PFSK-1 (cell line): ENCODE measurements around the gene ERC1.

Experiments used
- FOXP2 ChIP-seq: optimal IDR thresholded peaks from 2 replicates; pipeline ENCODE3; 2011; ENCODE audit warnings: borderline replicate concordance, control low read depth, inconsistent platforms; ENCODE audit not compliant: insufficient read depth; ENCODE audit errors: extremely low read length, extremely low read depth
- POLR2AphosphoS5 ChIP-seq: IDR thresholded peaks from 2 replicates; pipeline ENCODE4 v1.6.1; 2012; ENCODE audit warnings: low read depth, mild to moderate bottlenecking, control low read depth, low read length, moderate library complexity
- SIN3A ChIP-seq: IDR thresholded peaks from 2 replicates; pipeline ENCODE4 v1.6.1; 2012; ENCODE audit warnings: mild to moderate bottlenecking, low read length, moderate library complexity, borderline replicate concordance; ENCODE audit not compliant: insufficient read depth
- TAF1 ChIP-seq: IDR thresholded peaks from 2 replicates; pipeline ENCODE4 v1.6.1; 2012; ENCODE audit warnings: low read length, control low read depth, borderline replicate concordance; ENCODE audit not compliant: insufficient read depth
- TF ChIP-seq, protein P1 (sequence below), 2 experiments: IDR thresholded peaks; 2 replicates each; pipeline versions ENCODE4 v1.6.1 to v1.8.0; 2011 to 2012; ENCODE audit warnings: low read depth in 2 of 2, low read length in 2 of 2, control low read depth in 1 of 2, inconsistent platforms in 1 of 2, mild to moderate bottlenecking in 1 of 2, moderate library complexity in 1 of 2; ENCODE audit not compliant: insufficient read depth in 1 of 2

Gene ERC1

DNA sequence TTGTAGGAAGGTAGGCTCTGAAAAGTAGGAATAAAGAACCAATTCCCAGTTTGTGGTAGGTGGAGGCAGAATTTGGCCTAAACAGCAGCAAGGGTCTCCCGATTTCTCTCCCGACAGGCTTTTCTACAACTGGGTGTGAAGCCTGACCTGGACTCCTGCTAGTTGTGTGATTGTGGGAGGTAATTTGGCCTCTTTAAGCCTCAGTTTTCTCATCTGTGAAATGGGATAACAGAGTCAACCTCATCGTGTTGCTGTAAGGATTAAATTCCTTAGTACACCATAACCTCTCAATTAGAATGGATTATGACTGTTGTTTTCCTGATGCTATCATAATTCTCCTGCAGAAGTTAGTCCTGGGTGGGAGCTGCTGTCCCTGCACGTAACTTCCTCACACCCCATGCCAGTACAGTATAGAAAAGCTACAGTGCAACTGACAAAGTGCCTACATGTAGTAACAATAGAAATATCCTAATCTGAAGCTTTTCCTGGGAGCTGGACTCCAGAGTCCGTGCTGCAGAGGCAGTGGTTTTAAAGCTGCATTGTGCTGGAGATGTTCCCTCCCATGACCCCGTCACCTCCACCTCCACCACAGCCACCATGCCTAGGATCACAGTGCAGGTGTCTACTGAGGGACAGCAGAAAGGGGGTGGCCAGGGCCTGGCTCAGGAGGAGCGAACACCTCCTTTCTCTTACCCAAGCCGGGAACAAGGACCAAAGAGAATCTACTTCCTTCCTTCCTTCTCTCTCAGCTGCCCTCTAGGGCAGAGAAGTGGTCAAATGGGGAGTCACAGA lies 526.9 kb downstream of the ERC1 start:
- no peak for TF ChIP-seq SIN3A
- TF ChIP-seq TAF1, result no peak
- TF ChIP-seq FOXP2, result no peak
- TF ChIP-seq, protein P1, sequence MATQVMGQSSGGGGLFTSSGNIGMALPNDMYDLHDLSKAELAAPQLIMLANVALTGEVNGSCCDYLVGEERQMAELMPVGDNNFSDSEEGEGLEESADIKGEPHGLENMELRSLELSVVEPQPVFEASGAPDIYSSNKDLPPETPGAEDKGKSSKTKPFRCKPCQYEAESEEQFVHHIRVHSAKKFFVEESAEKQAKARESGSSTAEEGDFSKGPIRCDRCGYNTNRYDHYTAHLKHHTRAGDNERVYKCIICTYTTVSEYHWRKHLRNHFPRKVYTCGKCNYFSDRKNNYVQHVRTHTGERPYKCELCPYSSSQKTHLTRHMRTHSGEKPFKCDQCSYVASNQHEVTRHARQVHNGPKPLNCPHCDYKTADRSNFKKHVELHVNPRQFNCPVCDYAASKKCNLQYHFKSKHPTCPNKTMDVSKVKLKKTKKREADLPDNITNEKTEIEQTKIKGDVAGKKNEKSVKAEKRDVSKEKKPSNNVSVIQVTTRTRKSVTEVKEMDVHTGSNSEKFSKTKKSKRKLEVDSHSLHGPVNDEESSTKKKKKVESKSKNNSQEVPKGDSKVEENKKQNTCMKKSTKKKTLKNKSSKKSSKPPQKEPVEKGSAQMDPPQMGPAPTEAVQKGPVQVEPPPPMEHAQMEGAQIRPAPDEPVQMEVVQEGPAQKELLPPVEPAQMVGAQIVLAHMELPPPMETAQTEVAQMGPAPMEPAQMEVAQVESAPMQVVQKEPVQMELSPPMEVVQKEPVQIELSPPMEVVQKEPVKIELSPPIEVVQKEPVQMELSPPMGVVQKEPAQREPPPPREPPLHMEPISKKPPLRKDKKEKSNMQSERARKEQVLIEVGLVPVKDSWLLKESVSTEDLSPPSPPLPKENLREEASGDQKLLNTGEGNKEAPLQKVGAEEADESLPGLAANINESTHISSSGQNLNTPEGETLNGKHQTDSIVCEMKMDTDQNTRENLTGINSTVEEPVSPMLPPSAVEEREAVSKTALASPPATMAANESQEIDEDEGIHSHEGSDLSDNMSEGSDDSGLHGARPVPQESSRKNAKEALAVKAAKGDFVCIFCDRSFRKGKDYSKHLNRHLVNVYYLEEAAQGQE (IDR thresholded peaks at IDR 0.05; ENCODE audit: insufficient read depth in 1 of 2, low read depth in 2 of 2, low read length in 2 of 2), result no peak
- no peak for TF ChIP-seq POLR2AphosphoS5

DNA sequence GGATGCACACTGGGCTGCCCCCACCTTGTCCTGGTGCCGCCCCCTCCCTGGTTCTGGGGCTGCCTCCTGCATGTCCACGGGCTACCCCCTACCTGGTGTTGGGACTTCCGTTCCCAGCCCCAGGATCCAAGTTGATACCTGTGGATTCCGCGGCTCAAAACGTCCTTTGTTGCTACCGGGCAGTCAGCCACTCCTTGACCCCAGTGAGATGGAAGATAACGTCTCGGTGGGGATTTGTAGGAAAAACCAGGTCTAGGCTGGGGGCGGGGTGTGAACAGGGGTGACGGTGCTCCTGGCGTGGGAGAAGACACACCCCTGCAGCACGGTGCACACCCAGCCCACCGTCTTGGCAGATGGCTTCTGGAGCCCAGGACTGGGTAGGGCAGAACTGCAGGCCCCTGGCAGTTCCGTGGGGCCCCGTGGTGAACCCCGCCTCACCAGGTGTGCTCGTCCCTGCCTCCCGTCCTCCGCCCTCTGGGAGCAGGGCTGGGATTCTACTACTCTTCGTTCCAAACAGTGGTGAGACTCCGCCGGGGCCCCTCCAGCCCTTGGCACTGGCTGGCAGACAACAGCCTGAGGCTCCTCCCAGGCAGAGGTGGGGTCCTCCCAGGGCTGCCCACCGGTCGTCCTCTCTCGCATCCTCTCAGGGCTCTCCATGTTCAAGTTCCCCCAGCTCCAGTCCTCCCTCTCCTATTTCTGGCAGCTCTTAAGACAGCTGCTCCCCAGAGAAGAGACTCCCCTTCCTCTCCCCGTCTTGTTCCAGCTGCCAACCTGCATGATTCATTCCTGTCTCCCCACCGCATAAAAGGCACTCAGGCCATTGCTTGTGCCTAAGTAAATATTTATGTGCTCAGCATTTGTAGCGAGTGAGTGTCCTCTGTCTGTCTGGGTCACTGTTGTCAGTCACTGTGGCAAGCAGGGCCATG lies 527.8 kb downstream of the ERC1 start:
- TF ChIP-seq, protein P1 (IDR thresholded peaks at IDR 0.05; ENCODE audit: insufficient read depth in 1 of 2, low read depth in 2 of 2, low read length in 2 of 2), result no peak
- TF ChIP-seq TAF1, result no peak
- TF ChIP-seq POLR2AphosphoS5, result no peak
- no peak; the same call in 1 of the 2 replicates for TF ChIP-seq SIN3A

GRCh38 chr12:1519642-1520041 lies 528.6 kb downstream of the ERC1 start:
- no peak for TF ChIP-seq TAF1
- no peak for TF ChIP-seq SIN3A
- TF ChIP-seq POLR2AphosphoS5, result no peak
- TF ChIP-seq, protein P1 (IDR thresholded peaks at IDR 0.05; ENCODE audit: insufficient read depth in 1 of 2, low read depth in 2 of 2, low read length in 2 of 2), result no peak
- TF ChIP-seq FOXP2, result no peak

DNA sequence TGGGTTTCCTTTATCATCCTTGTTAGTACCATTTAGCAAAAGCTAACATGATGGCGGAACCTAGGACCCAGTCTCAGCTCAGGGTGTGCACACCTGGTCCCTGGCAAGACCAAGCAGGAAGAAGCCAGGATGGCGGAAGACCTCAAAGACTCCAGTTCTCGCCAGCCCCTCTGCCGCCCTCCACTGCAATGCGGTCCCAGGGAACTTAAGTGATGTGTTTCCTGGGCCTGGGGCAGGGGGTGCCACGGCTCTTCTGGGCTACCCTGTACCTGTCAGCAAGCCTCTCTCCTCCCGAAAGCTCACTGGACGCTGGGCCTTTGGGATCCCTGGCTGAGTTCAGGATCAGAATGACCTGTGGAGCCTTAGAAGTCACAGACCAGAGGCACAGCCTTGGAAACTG lies 532.0 kb downstream of the ERC1 start:
- TF ChIP-seq POLR2AphosphoS5 (no peak), SIN3A (no peak), TAF1 (no peak), FOXP2 (no peak)
- TF ChIP-seq, protein P1 (IDR thresholded peaks at IDR 0.05; ENCODE audit: insufficient read depth in 1 of 2, low read depth in 2 of 2, low read length in 2 of 2), result no peak
